ENCODE data around the gene ILK. TPM values are rescaled to one million over a fixed set of nuclear protein-coding genes. Genes with fewer than 3 reads are reported as not detected.
A peak's percentile ranks its signal among the peaks of the same experiment; 100 is the strongest.

Gene ILK
- total RNA-seq, 1 donor from 2014 or later: 183 TPM

- Mint-ChIP-seq H3K27ac (ENCODE audit: unreplicated experiment) (no peak overlapping the region), H3K9me3 (ENCODE audit: unreplicated experiment) (no peaks in the 10 kb centered on the region), H3K27me3 (ENCODE audit: unreplicated experiment) (peaks cover 15% of the 10 kb centered on the region), H3K4me3 (ENCODE audit: unreplicated experiment) (peak overlapping the region; percentile 79), H3K4me1 (ENCODE audit: unreplicated experiment) (peaks cover 5% of the 10 kb centered on the region), H3K36me3 (ENCODE audit: low read depth, unreplicated experiment) (peaks cover 54% of the 10 kb centered on the region)
- TF ChIP-seq, protein P1, sequence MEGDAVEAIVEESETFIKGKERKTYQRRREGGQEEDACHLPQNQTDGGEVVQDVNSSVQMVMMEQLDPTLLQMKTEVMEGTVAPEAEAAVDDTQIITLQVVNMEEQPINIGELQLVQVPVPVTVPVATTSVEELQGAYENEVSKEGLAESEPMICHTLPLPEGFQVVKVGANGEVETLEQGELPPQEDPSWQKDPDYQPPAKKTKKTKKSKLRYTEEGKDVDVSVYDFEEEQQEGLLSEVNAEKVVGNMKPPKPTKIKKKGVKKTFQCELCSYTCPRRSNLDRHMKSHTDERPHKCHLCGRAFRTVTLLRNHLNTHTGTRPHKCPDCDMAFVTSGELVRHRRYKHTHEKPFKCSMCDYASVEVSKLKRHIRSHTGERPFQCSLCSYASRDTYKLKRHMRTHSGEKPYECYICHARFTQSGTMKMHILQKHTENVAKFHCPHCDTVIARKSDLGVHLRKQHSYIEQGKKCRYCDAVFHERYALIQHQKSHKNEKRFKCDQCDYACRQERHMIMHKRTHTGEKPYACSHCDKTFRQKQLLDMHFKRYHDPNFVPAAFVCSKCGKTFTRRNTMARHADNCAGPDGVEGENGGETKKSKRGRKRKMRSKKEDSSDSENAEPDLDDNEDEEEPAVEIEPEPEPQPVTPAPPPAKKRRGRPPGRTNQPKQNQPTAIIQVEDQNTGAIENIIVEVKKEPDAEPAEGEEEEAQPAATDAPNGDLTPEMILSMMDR (IDR thresholded peaks at IDR 0.05; ENCODE audit: unreplicated experiment): no peak
- no peak for DNase-seq (ENCODE audit: low spot score)
Observed at GRCh38 chr11:6631361-6631890, 27.9 kb downstream of the ILK start.

DNA sequence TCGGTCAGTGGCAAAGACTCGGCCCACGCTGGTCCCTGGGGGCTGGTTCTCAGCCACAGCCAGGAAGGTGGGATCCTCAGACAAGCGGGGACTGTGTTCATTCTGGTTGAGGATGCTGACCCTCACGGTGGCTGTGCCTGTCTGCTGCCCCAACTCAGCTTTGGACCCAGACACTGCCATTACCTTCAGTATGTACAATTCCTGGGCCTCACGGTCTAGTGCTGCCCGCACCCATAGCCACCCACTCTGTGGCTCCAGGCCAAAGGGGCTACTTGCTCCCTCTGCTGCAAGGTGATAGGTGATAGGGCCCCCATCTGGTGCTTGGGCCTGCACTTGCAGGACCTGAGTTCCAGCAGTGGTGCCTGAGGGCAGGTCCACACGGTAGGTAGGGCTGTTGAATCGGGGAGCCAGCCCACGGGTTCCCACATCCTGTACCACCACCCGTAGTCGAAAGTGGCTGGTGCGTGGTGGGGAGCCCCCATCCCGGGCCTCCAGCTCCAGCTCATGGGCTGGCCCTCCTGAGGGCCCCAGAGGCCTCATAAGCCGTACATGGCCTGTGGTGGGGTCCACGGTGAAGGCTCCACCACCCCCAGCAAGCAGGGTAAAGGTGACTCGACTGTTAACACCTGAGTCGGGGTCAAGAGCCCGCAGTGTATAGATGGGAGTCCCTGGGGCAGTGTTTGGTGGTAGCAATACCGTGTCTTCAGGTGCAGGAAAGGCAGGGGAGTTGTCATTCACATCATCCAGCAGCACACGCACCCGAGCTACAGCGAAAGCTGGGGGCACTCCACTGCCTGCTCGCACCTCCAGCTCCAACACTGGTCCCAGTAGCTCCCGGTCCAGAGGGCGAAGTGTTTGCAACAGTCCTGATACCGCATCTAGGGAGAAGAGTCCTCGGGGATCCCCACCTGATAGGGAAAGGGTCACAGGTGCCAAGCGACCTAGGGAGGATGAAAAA, 28.8 kb downstream of the ILK start:
- Mint-ChIP-seq H3K27ac (ENCODE audit: unreplicated experiment) (no peak overlapping the region), H3K4me1 (ENCODE audit: unreplicated experiment) (peaks cover 3% of the 10 kb centered on the region), H3K9me3 (ENCODE audit: unreplicated experiment) (no peaks in the 10 kb centered on the region), H3K36me3 (ENCODE audit: low read depth, unreplicated experiment) (peaks cover 46% of the 10 kb centered on the region), H3K27me3 (ENCODE audit: unreplicated experiment) (peaks cover 15% of the 10 kb centered on the region), H3K4me3 (ENCODE audit: unreplicated experiment) (peak overlapping the region; percentile 79)
- TF ChIP-seq, protein P1 (IDR thresholded peaks at IDR 0.05; ENCODE audit: unreplicated experiment): no peak
- no peak for DNase-seq (ENCODE audit: low spot score)

DNA sequence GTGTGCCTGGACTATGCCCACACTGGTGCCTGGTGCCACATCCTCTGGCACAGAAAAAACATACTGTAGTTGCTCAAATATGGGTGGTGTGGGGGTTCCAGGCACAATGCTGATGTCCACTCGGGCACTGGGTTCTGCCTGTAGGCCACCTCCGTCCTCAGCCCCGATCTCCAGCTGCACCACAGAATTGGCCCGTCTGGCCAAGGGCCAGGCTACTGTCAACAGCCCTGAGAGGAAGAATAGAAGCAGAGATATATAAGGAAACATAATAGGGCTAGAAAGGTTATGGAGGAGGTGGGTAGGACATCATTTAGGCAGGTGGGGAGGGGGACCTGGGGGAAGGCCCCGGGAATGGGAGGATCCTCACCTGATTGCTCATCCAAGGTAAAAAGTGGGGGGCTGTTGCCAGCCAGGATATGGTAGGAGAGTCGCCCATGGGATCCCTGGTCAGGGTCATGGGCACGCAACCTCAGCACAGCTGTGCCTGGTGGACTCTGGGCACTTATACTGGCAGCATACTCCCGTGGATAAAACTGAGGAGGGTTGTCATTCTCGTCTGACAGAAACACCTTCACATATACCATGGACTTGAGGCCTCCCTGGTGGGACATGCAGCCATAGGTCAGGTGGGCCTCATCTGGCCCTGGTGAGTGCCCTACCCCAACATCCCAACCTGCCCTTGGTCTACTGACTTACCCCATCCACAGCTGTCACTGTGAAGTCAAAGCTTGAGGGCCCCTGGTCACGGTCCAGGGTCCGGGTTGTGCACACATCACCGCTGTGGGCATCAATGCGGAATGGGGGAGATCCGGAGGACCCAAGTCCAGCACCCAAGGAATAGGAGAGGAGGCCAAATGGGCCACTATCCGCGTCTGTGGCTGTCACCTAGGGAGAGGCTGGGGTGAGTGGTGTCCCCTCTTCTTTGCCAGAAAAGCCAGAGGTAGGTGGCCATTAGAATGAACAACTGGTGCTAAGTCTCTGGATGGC, 30.1 kb downstream of the ILK start:
- Mint-ChIP-seq H3K4me1 (ENCODE audit: unreplicated experiment) (peaks cover 3% of the 10 kb centered on the region), H3K27me3 (ENCODE audit: unreplicated experiment) (peaks cover 13% of the 10 kb centered on the region), H3K9me3 (ENCODE audit: unreplicated experiment) (no peaks in the 10 kb centered on the region), H3K27ac (ENCODE audit: unreplicated experiment) (no peak overlapping the region), H3K36me3 (ENCODE audit: low read depth, unreplicated experiment) (peaks cover 36% of the 10 kb centered on the region), H3K4me3 (ENCODE audit: unreplicated experiment) (peak overlapping the region; percentile 51)
- TF ChIP-seq, protein P1 (IDR thresholded peaks at IDR 0.05; ENCODE audit: unreplicated experiment): no peak
- DNase-seq (ENCODE audit: low spot score): no peak

GRCh38 chr11:6634534-6634933, 31.0 kb downstream of the ILK start:
- peak overlapping the region; percentile 78 for H3K27ac Mint-ChIP-seq (ENCODE audit: unreplicated experiment)
- TF ChIP-seq, protein P1 (IDR thresholded peaks at IDR 0.05; ENCODE audit: unreplicated experiment): no peak
- peaks cover 13% of the 10 kb centered on the region for H3K27me3 Mint-ChIP-seq (ENCODE audit: unreplicated experiment)
- no peak for DNase-seq (ENCODE audit: low spot score)
- H3K4me3 Mint-ChIP-seq (ENCODE audit: unreplicated experiment): peak overlapping the region; percentile 40
- H3K9me3 Mint-ChIP-seq (ENCODE audit: unreplicated experiment): no peaks in the 10 kb centered on the region
- H3K4me1 Mint-ChIP-seq (ENCODE audit: unreplicated experiment): peaks cover 9% of the 10 kb centered on the region
- peaks cover 34% of the 10 kb centered on the region for H3K36me3 Mint-ChIP-seq (ENCODE audit: low read depth, unreplicated experiment)

Measured in endothelial cell (in vitro differentiated cells).